ENCODE measurements around the gene USP46.

The USP46 gene

DNA sequence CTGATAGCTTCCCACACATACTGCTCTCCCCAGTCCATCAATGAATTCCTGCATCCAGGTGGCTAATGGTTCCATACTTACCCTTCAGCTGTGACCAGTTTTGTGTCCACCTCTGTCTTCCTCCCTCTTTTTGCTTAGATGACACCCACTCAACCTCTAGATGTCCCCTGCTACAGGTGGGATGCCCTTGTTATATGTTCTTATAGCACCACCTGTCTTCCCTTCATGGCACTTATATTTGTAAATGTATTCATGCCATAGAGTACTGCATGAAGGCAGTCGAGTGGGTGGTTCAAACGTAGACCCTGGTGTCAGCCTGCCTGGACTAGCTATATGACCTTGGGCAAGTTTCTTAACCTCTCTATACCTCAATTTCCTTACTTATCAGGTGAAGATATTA is 6.5 kb upstream of the USP46 start:
- DNase-seq = peak; percentile 19 to 20

DNA sequence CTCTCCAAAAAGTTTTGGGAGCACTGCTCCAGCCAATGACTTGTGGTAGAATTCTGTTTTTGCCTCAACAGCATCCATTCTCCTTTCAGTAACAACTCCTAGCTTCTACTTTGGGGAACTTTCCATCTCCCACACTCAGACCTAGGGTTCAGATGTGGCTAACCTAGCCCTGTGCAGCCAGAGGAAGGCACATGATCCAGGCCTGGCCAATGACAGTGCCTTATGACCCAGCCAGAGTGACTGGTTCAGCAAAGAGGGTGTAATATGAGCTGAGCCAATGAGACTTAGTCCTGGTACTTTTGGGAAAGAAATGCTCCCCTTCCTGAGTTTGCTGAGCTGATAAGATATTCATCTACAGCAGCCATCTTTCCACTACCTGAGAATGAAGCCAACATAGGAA is 5.4 kb upstream of the USP46 start:
- DNase-seq = no peak
- TF ChIP-seq POLR2A (IDR thresholded peaks at IDR 0.05; ENCODE audit: low read length) (no peak), GATA1 (IDR thresholded peaks at IDR 0.05; ENCODE audit: low read depth, low read length) (no peak)

More for the DNA sequence above, 6.5 kb upstream of the USP46 start:
- no peak for TF ChIP-seq POLR2A (IDR thresholded peaks at IDR 0.05; ENCODE audit: low read length)
- TF ChIP-seq GATA1 (IDR thresholded peaks at IDR 0.05; ENCODE audit: low read depth, low read length) = no peak

- DNase-seq = no peak
- TF ChIP-seq GATA1 (IDR thresholded peaks at IDR 0.05; ENCODE audit: low read depth, low read length) (no peak), POLR2A (IDR thresholded peaks at IDR 0.05; ENCODE audit: low read length) (no peak)
Measured at GRCh38 chr4:52661966-52662690, 3.0 kb upstream of the USP46 start.

GRCh38 chr4:52660643-52661042 is 1.5 kb upstream of the USP46 start:
- TF ChIP-seq GATA1 (IDR thresholded peaks at IDR 0.05; ENCODE audit: low read depth, low read length) = no peak
- DNase-seq = peak in 1 of 2 experiments; percentile 35

GRCh38 chr4:52659722-52660261 is 691 bp upstream of the USP46 start:
- no peak for TF ChIP-seq GATA1 (IDR thresholded peaks at IDR 0.05; ENCODE audit: low read depth, low read length)
- TF ChIP-seq POLR2A (IDR thresholded peaks at IDR 0.05; ENCODE audit: low read length) = no peak

GRCh38 chr4:52658641-52659000 is 480 bp downstream of the USP46 start:
- TF ChIP-seq GATA1 (IDR thresholded peaks at IDR 0.05; ENCODE audit: low read depth, low read length) (no peak), POLR2A (IDR thresholded peaks at IDR 0.05; ENCODE audit: low read length) (no peak)
- DNase-seq = peak; percentile 41 to 44

More at GRCh38 chr4:52659722-52660261, 691 bp upstream of the USP46 start:
- DNase-seq = peak; percentile 62 to 64

DNA sequence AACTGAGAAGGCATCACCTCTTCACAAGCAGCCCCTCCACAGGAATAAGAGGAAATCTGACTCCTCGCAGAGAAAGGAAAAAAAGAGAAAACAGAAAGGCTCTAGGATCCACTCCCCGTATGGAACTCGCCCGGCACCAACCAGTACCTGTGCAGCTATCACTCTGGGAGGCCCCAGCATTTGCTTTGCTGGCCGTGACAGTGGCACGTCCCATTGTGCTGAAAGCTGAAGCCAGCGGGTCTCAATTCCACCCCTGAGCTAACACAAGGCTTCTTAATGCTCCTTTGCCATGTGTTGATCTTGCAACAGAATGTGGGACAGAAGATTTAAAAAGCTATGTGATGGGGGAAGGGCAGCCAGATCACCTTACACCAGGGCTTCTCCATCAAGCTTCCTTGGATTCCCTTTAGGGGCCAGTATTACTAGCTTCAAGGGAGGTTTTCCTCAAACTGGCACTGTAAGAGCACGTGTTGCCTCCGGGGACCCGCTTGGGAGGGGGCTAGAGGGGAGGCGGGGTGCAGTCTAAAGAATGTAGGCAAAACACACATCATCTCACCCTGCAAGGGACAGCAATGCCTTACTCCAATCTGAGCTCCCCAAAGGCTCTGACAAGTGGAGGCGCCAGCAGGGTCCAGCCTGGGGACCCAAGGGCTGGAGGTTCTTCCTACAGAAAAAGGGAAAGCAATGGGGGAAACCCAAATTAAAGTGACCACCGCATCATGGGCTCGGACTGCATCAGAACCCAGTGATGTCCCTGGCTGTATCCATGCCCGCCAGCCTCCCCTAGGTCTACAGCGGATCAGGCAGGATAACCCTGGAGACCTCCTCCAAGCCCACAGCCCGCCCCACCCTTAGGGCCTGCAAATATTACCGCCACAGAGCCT is 1.2 kb downstream of the USP46 start:
- TF ChIP-seq GATA1 (IDR thresholded peaks at IDR 0.05; ENCODE audit: low read depth, low read length) = no peak
- peak; percentile 9 to 10 for DNase-seq

DNA sequence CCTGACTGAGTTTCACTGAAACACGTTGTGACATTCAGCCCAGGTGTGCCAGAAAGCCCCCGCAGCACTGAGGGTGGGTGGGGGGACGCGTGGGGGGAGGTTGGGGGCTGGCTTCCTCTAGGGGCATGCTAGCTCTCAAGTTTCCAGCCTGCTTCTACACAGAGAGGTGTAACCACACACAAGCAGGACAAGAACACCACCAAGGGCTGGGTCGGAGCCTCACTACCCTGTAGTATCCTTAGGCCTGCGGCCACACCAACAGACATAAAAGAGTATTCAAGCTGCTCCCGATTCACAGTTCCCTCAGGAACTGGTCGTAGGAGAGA is 1.8 kb downstream of the USP46 start:
- TF ChIP-seq POLR2A (IDR thresholded peaks at IDR 0.05; ENCODE audit: low read length) (no peak), GATA1 (IDR thresholded peaks at IDR 0.05; ENCODE audit: low read depth, low read length) (no peak)
- no peak for DNase-seq

- TF ChIP-seq GATA1 (IDR thresholded peaks at IDR 0.05; ENCODE audit: low read depth, low read length) = no peak
- peak; percentile 8 to 49 for DNase-seq
Measured at GRCh38 chr4:52655506-52655905, 3.6 kb downstream of the USP46 start.

- DNase-seq = no peak
- TF ChIP-seq GATA1 (IDR thresholded peaks at IDR 0.05; ENCODE audit: low read depth, low read length) (no peak), POLR2A (IDR thresholded peaks at IDR 0.05; ENCODE audit: low read length) (no peak)
Measured at GRCh38 chr4:52651996-52652672, 7.0 kb downstream of the USP46 start.

- TF ChIP-seq GATA1 (IDR thresholded peaks at IDR 0.05; ENCODE audit: low read depth, low read length) (no peak), POLR2A (IDR thresholded peaks at IDR 0.05; ENCODE audit: low read length) (no peak)
- no peak for DNase-seq
Measured at GRCh38 chr4:52648836-52649235, 10.3 kb downstream of the USP46 start.

GRCh38 chr4:52646741-52647140 is 12.4 kb downstream of the USP46 start:
- DNase-seq = no peak
- TF ChIP-seq GATA1 (IDR thresholded peaks at IDR 0.05; ENCODE audit: low read depth, low read length) (no peak), POLR2A (IDR thresholded peaks at IDR 0.05; ENCODE audit: low read length) (no peak)

DNA sequence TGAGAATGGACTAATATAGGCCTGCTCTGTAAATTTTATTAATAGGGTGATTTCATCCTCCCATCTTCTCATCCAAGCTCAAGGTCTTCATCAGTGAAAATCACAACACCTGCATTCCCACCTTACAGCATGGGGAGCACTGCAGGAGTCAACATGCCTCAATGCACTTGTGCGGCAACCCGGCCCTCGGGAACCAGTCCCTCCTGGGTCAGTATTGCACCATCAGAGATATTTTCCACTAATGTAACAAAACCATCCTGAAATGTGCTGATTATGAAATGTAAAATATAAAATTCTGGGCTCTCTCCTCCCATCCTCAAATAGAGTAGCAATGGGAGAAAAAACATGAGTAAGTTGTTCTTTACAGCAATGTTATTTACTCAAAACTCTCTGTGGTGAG is 13.0 kb downstream of the USP46 start:
- no peak for DNase-seq
- TF ChIP-seq GATA1 (IDR thresholded peaks at IDR 0.05; ENCODE audit: low read depth, low read length) (no peak), POLR2A (IDR thresholded peaks at IDR 0.05; ENCODE audit: low read length) (no peak)

DNA sequence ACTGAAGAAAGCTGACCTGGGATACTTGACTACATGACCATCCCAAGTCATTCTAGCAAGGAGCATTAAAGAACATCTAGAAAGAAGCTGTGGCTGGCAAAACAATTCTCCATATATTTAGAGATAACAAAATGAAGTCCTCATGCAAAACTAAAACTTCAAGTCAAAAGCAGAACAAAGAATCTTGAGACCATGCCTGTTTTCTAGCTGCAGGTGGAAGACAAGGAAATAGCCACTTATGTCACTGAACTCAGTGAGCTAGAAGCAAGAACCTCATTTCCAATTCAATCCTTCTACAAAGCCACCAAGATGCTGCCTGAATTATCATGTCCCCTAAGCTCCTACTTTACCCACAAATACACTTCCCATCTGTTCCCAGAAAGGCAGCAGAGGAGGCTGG is 13.8 kb downstream of the USP46 start:
- no peak for DNase-seq
- no peak for TF ChIP-seq POLR2A (IDR thresholded peaks at IDR 0.05; ENCODE audit: low read length)
- no peak for TF ChIP-seq GATA1 (IDR thresholded peaks at IDR 0.05; ENCODE audit: low read depth, low read length)

All from erythroblast (primary cell).